Measurements from ENCODE around the gene TACR1. TPM values are rescaled to one million over a fixed set of nuclear protein-coding genes. Genes with fewer than 3 reads are reported as not detected.

TACR1 gene
- total and polyA plus RNA-seq, 2 of the 4 experiments (the other 2 are of a cell fraction), result under 0.01 to 0.09 TPM

DNA sequence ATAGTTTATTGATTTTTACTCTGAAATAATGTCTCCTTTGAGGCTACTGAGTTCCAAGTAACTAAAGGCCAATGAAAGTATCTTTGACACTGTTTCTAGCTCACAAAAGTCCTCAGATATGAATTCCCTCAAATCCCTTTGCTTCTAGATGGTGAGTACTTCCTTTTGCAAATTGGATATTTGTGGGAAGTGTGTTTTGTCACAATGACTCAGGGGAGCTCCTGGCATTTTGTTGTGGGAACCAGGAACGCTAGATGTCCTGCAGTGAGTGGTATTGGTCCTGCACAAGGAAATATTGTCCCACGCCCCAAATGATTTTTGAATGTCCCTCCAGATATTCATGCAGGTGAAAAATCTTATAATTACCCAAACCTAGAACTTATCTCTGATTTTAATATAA, 24.3 kb downstream of the TACR1 start:
- no CpG with 5 or more reads among the region's 2 CpGs for WGBS, 2 experiments (ENCODE audit: extremely low coverage in 2 of 2, insufficient read length in 1 of 2)
- H3K56ac ChIP-seq (ENCODE audit: extremely low read depth, insufficient read depth, low read length), result no peak overlapping the region
- H3K9me1 ChIP-seq (ENCODE audit: insufficient read depth, low read length), result no peaks in the 10 kb centered on the region
- H3K79me1 ChIP-seq (ENCODE audit: low read depth in 1 of 2, low read length in 2 of 2), result no peaks in the 10 kb centered on the region
- H3K9me3 ChIP-seq (ENCODE audit: control insufficient read depth, insufficient read depth, low read length), result no peaks in the 10 kb centered on the region
- no peak overlapping the region for H2AK9ac ChIP-seq (replicated peaks; ENCODE audit: low read depth, low read length, poor library complexity)
- H3K27ac ChIP-seq (ENCODE audit: insufficient read depth, low read length), result no peak overlapping the region
- POLR2A ChIA-PET (ENCODE audit: unreplicated experiment), result no interaction called here
- H4K5ac ChIP-seq (ENCODE audit: low read depth, low read length), result no peak overlapping the region
- H3K14ac ChIP-seq (replicated peaks; ENCODE audit: low read depth, low read length), result no peak overlapping the region
- no peaks in the 10 kb centered on the region for H4K20me1 ChIP-seq (ENCODE audit: insufficient read depth, low read length)
- no peak overlapping the region for H3K18ac ChIP-seq (ENCODE audit: low read depth, low read length)
- dilution Hi-C loops (cut with HindIII; ENCODE audit: low sequenced_read_pairs, unreplicated experiment), result no loop called here
- no peak overlapping the region for H2BK20ac ChIP-seq (ENCODE audit: low read depth, low read length)
- H2BK5ac ChIP-seq (ENCODE audit: low read depth, low read length, poor library complexity, severe bottlenecking), result no peak overlapping the region
- H2BK15ac ChIP-seq (ENCODE audit: low read depth, low read length), result no peak overlapping the region
- in situ Hi-C loops (cut with MboI; ENCODE audit: low sequenced_read_pairs), result no loop called here
- H4K91ac ChIP-seq (ENCODE audit: insufficient read depth, low read depth, low read length), result no peak overlapping the region
- H3K4me3 ChIP-seq (ENCODE audit: insufficient read depth, low read depth, low read length), result no peak overlapping the region
- H3K4me2 ChIP-seq (ENCODE audit: low read depth, low read length), result no peak overlapping the region
- H3K9ac ChIP-seq (ENCODE audit: low read depth, low read length), result no peak overlapping the region
- DNase-seq (no peak), ATAC-seq (ENCODE audit: low read depth) (no peak)
- H3K36me3 ChIP-seq (ENCODE audit: control insufficient read depth, insufficient read depth, low read length), result no peaks in the 10 kb centered on the region
- no peak overlapping the region for H2BK120ac ChIP-seq (ENCODE audit: low read depth, low read length)
- no peaks in the 10 kb centered on the region for H3K4me1 ChIP-seq (ENCODE audit: control insufficient read depth, insufficient read depth, low read length)
- H3K27me3 ChIP-seq (ENCODE audit: control insufficient read depth, insufficient read depth, low read length), result peaks cover 3% of the 10 kb centered on the region; the same call in 1 of the 2 replicates
- CTCF ChIA-PET, result interaction anchor here (1.4 kb wide), 1 partner anchor 75 kb away, joined by 3 read pairs; no protein-coding TSS in a partner anchor
- intact Hi-C loops (cut with micrococcal nuclease), result no loop called here
- no peak overlapping the region for H3K4ac ChIP-seq (ENCODE audit: low read depth, low read length)
- H2AK5ac ChIP-seq (ENCODE audit: low read depth, low read length), result no peak overlapping the region
- TF ChIP-seq NFE2L2 (IDR thresholded peaks at IDR 0.05; ENCODE audit: low read depth, low read length), result no peak
- no peak for TF ChIP-seq POLR2A (IDR thresholded peaks at IDR 0.05; ENCODE audit: low read depth, low read length)
- no peak for TF ChIP-seq SMC3 (IDR thresholded peaks at IDR 0.05; ENCODE audit: low read depth, low read length)
- TF ChIP-seq CHD1 (IDR thresholded peaks at IDR 0.05; ENCODE audit: low read depth, low read length), result no peak
- TF ChIP-seq, protein P1, sequence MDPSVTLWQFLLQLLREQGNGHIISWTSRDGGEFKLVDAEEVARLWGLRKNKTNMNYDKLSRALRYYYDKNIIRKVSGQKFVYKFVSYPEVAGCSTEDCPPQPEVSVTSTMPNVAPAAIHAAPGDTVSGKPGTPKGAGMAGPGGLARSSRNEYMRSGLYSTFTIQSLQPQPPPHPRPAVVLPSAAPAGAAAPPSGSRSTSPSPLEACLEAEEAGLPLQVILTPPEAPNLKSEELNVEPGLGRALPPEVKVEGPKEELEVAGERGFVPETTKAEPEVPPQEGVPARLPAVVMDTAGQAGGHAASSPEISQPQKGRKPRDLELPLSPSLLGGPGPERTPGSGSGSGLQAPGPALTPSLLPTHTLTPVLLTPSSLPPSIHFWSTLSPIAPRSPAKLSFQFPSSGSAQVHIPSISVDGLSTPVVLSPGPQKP (IDR thresholded peaks at IDR 0.05; ENCODE audit: borderline replicate concordance, low read depth, low read length), result no peak
- no peak for TF ChIP-seq RCOR1 (IDR thresholded peaks at IDR 0.05; ENCODE audit: insufficient replicate concordance, low read length)
- no peak for TF ChIP-seq BHLHE40 (IDR thresholded peaks at IDR 0.05; ENCODE audit: low read depth, low read length)
- no peak for TF ChIP-seq MAZ (IDR thresholded peaks at IDR 0.05; ENCODE audit: borderline replicate concordance, low read depth, low read length)
- no peak for TF ChIP-seq RFX5 (IDR thresholded peaks at IDR 0.05; ENCODE audit: low read depth, low read length)
- no peak for TF ChIP-seq USF2 (IDR thresholded peaks at IDR 0.05; ENCODE audit: low read depth, low read length)
- no peak for TF ChIP-seq CEBPB (IDR thresholded peaks at IDR 0.05; ENCODE audit: low read depth, low read length)
- no peak for TF ChIP-seq MAFK (IDR thresholded peaks at IDR 0.05; ENCODE audit: low read depth, low read length)
- no peak for TF ChIP-seq RAD21 (IDR thresholded peaks at IDR 0.05; ENCODE audit: low read length)
- no peak for TF ChIP-seq FOS (IDR thresholded peaks at IDR 0.05; ENCODE audit: low read depth, low read length)
- no peak overlapping the region for H4K8ac ChIP-seq (ENCODE audit: low read depth in 2 of 2, low read length in 2 of 2)
- BruUV-seq (replicated peaks), result no TSS peak
- no peak overlapping the region for H2AFZ ChIP-seq (replicated peaks; ENCODE audit: low read length, poor library complexity)
- H3K23ac ChIP-seq (ENCODE audit: low read depth, low read length), result no peak overlapping the region
